DND-41 (cell line): ENCODE data around the gene RAET1E.
"Not testable (repeated sequence)": the region's sequence is repeated elsewhere in the genome, so short reads cannot be mapped to it uniquely, and the experiment has no call there.

Experiments
- ATAC-seq: fragments of 200-7000 bp; cut with Tn5 transposase; 3 replicates; pipeline ENCODE4 v1.9.1; 2021; ENCODE audit warnings: low read depth; ENCODE audit not compliant: insufficient read depth
- DNase-seq: peaks from one replicate; pipeline ENCODE4 v3.0.0-alpha.2; 2020
- H2AFZ ChIP-seq: 2 replicates; pipeline ENCODE4 v1.6.0; 2012; ENCODE audit warnings: low read depth, low read length
- H3K27ac ChIP-seq: 2 replicates; pipeline ENCODE4 v1.5.1; 2012; ENCODE audit warnings: low read length, inconsistent platforms
- H3K27me3 ChIP-seq: fragments of 200-600 bp; sonication (generic); 2 replicates; pipeline ENCODE4 v1.6.0; 2012; ENCODE audit warnings: low read length, mild to moderate bottlenecking, inconsistent platforms; ENCODE audit not compliant: insufficient read depth, poor library complexity
- H3K36me3 ChIP-seq: 2 replicates; pipeline ENCODE4 v1.5.1; 2012; ENCODE audit warnings: low read length, inconsistent platforms; ENCODE audit not compliant: insufficient read depth
- H3K4me1 ChIP-seq: 2 replicates; pipeline ENCODE4 v1.5.1; 2012; ENCODE audit warnings: mild to moderate bottlenecking, low read length; ENCODE audit not compliant: insufficient read depth
- H3K4me2 ChIP-seq: 2 replicates; pipeline ENCODE4 v1.6.0; 2012; ENCODE audit warnings: mild to moderate bottlenecking, moderate library complexity, low read length, inconsistent platforms; ENCODE audit not compliant: insufficient read depth
- H3K4me3 ChIP-seq, 2 experiments: fragments of 200-600 bp in 1 of 2; shearing (Covaris generic) in 1 of 2; 2 replicates each; pipeline ENCODE4 v1.5.1; 2012 to 2016; ENCODE audit warnings: inconsistent platforms in 2 of 2, low read length in 2 of 2, mild to moderate bottlenecking in 2 of 2, low read depth in 1 of 2, moderate library complexity in 1 of 2
- H3K79me2 ChIP-seq: 2 replicates; pipeline ENCODE4 v1.6.0; 2012; ENCODE audit warnings: low read length, inconsistent platforms; ENCODE audit not compliant: insufficient read depth
- H3K9ac ChIP-seq: 2 replicates; pipeline ENCODE4 v1.6.0; 2012; ENCODE audit warnings: low read depth, mild to moderate bottlenecking, inconsistent platforms, low read length, moderate library complexity
- H3K9me3 ChIP-seq: 2 replicates; pipeline ENCODE4 v1.5.1; 2012; ENCODE audit warnings: low read length, moderate library complexity, mild to moderate bottlenecking, inconsistent platforms; ENCODE audit not compliant: insufficient read depth, severe bottlenecking
- H4K20me1 ChIP-seq: 2 replicates; pipeline ENCODE4 v1.6.0; 2012; ENCODE audit warnings: low read length; ENCODE audit not compliant: insufficient read depth
- EZH2 ChIP-seq: IDR thresholded peaks from 3 replicates; pipeline ENCODE4 v1.6.1; 2012; ENCODE audit warnings: borderline replicate concordance, low read depth, mild to moderate bottlenecking, moderate library complexity, low read length, inconsistent platforms; ENCODE audit not compliant: severe bottlenecking
- TF ChIP-seq, protein P1 (sequence below): IDR thresholded peaks from 2 replicates; pipeline ENCODE4 v1.5.1; 2012; ENCODE audit warnings: borderline replicate concordance, low read length, moderate library complexity, mild to moderate bottlenecking; ENCODE audit not compliant: poor library complexity, severe bottlenecking; ENCODE audit errors: extremely low read depth

RAET1E gene

GRCh38 chr6:149910721-149911151, 12.8 kb upstream of the RAET1E start:
- no peaks in the 10 kb centered on the region for H3K36me3 ChIP-seq
- H3K4me3 ChIP-seq = no peak overlapping the region
- no peak overlapping the region for H3K9ac ChIP-seq
- peaks cover 14% of the 10 kb centered on the region for H3K9me3 ChIP-seq
- no peak for TF ChIP-seq EZH2
- TF ChIP-seq, protein P1, sequence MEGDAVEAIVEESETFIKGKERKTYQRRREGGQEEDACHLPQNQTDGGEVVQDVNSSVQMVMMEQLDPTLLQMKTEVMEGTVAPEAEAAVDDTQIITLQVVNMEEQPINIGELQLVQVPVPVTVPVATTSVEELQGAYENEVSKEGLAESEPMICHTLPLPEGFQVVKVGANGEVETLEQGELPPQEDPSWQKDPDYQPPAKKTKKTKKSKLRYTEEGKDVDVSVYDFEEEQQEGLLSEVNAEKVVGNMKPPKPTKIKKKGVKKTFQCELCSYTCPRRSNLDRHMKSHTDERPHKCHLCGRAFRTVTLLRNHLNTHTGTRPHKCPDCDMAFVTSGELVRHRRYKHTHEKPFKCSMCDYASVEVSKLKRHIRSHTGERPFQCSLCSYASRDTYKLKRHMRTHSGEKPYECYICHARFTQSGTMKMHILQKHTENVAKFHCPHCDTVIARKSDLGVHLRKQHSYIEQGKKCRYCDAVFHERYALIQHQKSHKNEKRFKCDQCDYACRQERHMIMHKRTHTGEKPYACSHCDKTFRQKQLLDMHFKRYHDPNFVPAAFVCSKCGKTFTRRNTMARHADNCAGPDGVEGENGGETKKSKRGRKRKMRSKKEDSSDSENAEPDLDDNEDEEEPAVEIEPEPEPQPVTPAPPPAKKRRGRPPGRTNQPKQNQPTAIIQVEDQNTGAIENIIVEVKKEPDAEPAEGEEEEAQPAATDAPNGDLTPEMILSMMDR = no peak
- ATAC-seq (no peak), DNase-seq (no peak)
- peaks cover 13% of the 10 kb centered on the region for H3K27me3 ChIP-seq
- H3K79me2 ChIP-seq = no peaks in the 10 kb centered on the region
- no peaks in the 10 kb centered on the region; the same call in 1 of the 2 replicates for H4K20me1 ChIP-seq
- H3K27ac ChIP-seq = no peak overlapping the region
- no peak overlapping the region for H3K4me2 ChIP-seq
- H2AFZ ChIP-seq = no peak overlapping the region
- no peaks in the 10 kb centered on the region for H3K4me1 ChIP-seq

- Histone ChIP-seq H2AFZ (no peak overlapping the region), H3K9ac (no peak overlapping the region), H3K79me2 (no peaks in the 10 kb centered on the region), H3K4me1 (no peaks in the 10 kb centered on the region), H3K4me2 (no peak overlapping the region), H3K9me3 (peaks cover 14% of the 10 kb centered on the region), H3K27me3 (peaks cover 13% of the 10 kb centered on the region), H3K36me3 (no peaks in the 10 kb centered on the region), H3K27ac (no peak overlapping the region), H4K20me1 (no peaks in the 10 kb centered on the region; the same call in 1 of the 2 replicates), H3K4me3 (no peak overlapping the region)
- DNase-seq (no peak), ATAC-seq (no peak)
- no peak for TF ChIP-seq EZH2
- TF ChIP-seq, protein P1 = no peak
Observed at GRCh38 chr6:149909701-149910470, 12.0 kb upstream of the RAET1E start.

DNA sequence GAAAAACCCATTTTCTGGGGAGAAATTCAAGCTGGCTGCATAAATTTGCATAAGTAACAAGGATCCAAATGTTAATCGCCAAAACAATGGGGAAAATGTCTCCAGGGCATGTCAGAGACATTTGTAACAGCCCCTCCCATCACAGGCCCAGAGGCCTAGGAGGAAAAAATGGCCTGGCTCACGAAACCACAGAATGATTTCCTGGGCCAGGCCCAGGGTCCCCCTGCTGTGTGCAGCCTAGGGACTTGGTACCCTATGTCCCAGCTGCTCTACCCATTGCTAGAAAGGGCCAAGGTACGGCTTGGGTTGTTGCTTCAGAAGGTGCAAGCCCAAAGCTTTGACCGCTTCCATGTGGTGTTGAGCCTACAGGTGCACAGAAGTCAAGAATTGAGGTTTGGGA, 10.6 kb upstream of the RAET1E start:
- Histone ChIP-seq H3K9me3 (peaks cover 14% of the 10 kb centered on the region), H3K27me3 (peaks cover 13% of the 10 kb centered on the region)
- not testable (repeated sequence) for H3K4me2 ChIP-seq, H3K9ac ChIP-seq, ATAC-seq, H3K27ac ChIP-seq, H3K4me3 ChIP-seq, H3K79me2 ChIP-seq, H3K36me3 ChIP-seq, H3K4me1 ChIP-seq, H4K20me1 ChIP-seq, H2AFZ ChIP-seq, DNase-seq

- H3K9me3 ChIP-seq = peaks cover 14% of the 10 kb centered on the region
- DNase-seq (no peak), ATAC-seq (no peak)
- H3K36me3 ChIP-seq = no peaks in the 10 kb centered on the region
- H3K27ac ChIP-seq = no peak overlapping the region
- no peak overlapping the region for H3K4me3 ChIP-seq
- no peaks in the 10 kb centered on the region for H3K4me1 ChIP-seq
- H3K4me2 ChIP-seq = no peak overlapping the region
- H4K20me1 ChIP-seq = no peaks in the 10 kb centered on the region
- H3K9ac ChIP-seq = no peak overlapping the region
- TF ChIP-seq, protein P1 = no peak
- no peak for TF ChIP-seq EZH2
- no peaks in the 10 kb centered on the region for H3K79me2 ChIP-seq
- no peak overlapping the region for H2AFZ ChIP-seq
- H3K27me3 ChIP-seq = peaks cover 7% of the 10 kb centered on the region
Observed at GRCh38 chr6:149907317-149907716, 9.4 kb upstream of the RAET1E start.
